WTC11 (cell line): ENCODE results near the gene DNAAF5. TPM values are rescaled to one million over a fixed set of nuclear protein-coding genes. Genes with fewer than 3 reads are reported as not detected.

Experiments used
- ATAC-seq: fragments of 200-7000 bp; cut with Tn5 transposase; 2 replicates; pipeline ENCODE4 v1.10.0; 2021; ENCODE audit warnings: mild to moderate bottlenecking, moderate library complexity
- CTCF ChIA-PET: fragments of 300-600 bp; sonication (Branson Sonifier 250); formaldehyde crosslinking; loops from one replicate; lab custom pipeline; 2021; ENCODE audit warnings: antibody characterized with exemption; lab: Charles Lee
- POLR2A ChIA-PET: fragments of 350-600 bp; sonication (Branson Sonifier 250); formaldehyde crosslinking; loops from one replicate; lab custom pipeline; 2021; ENCODE audit warnings: antibody characterized with exemption; lab: Charles Lee
- DNase-seq: peaks from one replicate; pipeline ENCODE4 v3.0.0; 2021; ENCODE audit warnings: low spot score
- H3K27ac Mint-ChIP-seq: 2 replicates; pipeline ENCODE4 v1.8.0; 2021; ENCODE audit warnings: mixed read lengths
- H3K27me3 Mint-ChIP-seq: 2 replicates; pipeline ENCODE4 v1.8.0; 2021; ENCODE audit warnings: low read depth, mild to moderate bottlenecking, moderate library complexity, mixed read lengths
- H3K36me3 Mint-ChIP-seq: 2 replicates; pipeline ENCODE4 v1.8.0; 2021; ENCODE audit warnings: mixed read lengths
- H3K4me1 Mint-ChIP-seq: 2 replicates; pipeline ENCODE4 v1.8.0; 2022; ENCODE audit warnings: mixed read lengths
- H3K4me3 Mint-ChIP-seq: 2 replicates; pipeline ENCODE4 v1.8.0; 2021; ENCODE audit warnings: mild to moderate bottlenecking, moderate library complexity, mixed read lengths
- H3K9me3 Mint-ChIP-seq: 2 replicates; pipeline ENCODE4 v1.8.0; 2021; ENCODE audit warnings: mixed read lengths
- EMX1 ChIP-seq: fragments of 250-450 bp; sonication (Bioruptor Pico); IDR thresholded peaks from 2 replicates; pipeline ENCODE4 v1.8.0; 2021; ENCODE audit warnings: mild to moderate bottlenecking
- ETV6 ChIP-seq: sonication (generic); formaldehyde crosslinking; IDR thresholded peaks from 2 replicates; pipeline ENCODE4 v1.8.1; 2022; ENCODE audit warnings: mild to moderate bottlenecking, missing genetic modification reagents
- HMGXB4 ChIP-seq: sonication (generic); formaldehyde crosslinking; IDR thresholded peaks from 2 replicates; pipeline ENCODE4 v1.8.1; 2023; ENCODE audit warnings: mild to moderate bottlenecking, moderate library complexity, missing genetic modification reagents
- IRF2 ChIP-seq: sonication (generic); formaldehyde crosslinking; IDR thresholded peaks from 2 replicates; pipeline ENCODE4 v1.8.0; 2022; ENCODE audit warnings: low read depth, missing genetic modification reagents, borderline replicate concordance
- MYBL2 ChIP-seq: sonication (generic); formaldehyde crosslinking; IDR thresholded peaks from 2 replicates; pipeline ENCODE4 v1.8.1; 2023; ENCODE audit warnings: mild to moderate bottlenecking, moderate library complexity, missing genetic modification reagents
- NR2C2 ChIP-seq: sonication (generic); formaldehyde crosslinking; IDR thresholded peaks from 2 replicates; pipeline ENCODE4 v1.8.0; 2022; ENCODE audit warnings: mild to moderate bottlenecking, missing genetic modification reagents
- ZNF423 ChIP-seq: fragments of 250-450 bp; sonication (Bioruptor Pico); IDR thresholded peaks from 2 replicates; pipeline ENCODE4 v2.1.2; 2022; ENCODE audit warnings: mild to moderate bottlenecking, moderate library complexity
- ZNF512 ChIP-seq: sonication (generic); formaldehyde crosslinking; IDR thresholded peaks from 2 replicates; pipeline ENCODE4 v1.8.1; 2022; ENCODE audit warnings: missing genetic modification reagents, borderline replicate concordance
- total RNA-seq: library from RNA; stranded (reverse); gene quantifications from 3 replicates; pipeline ENCODE4 v1.2.3, GENCODE V29; 2021
- TF ChIP-seq, protein P1 (sequence below): fragments of 250-450 bp; sonication (Bioruptor Pico); IDR thresholded peaks from 2 replicates; pipeline ENCODE4 v1.9.0; 2021; ENCODE audit warnings: mild to moderate bottlenecking, borderline replicate concordance
- TF ChIP-seq, protein P2 (sequence below): sonication (generic); formaldehyde crosslinking; IDR thresholded peaks from 2 replicates; pipeline ENCODE4 v1.8.1; 2022; ENCODE audit warnings: mild to moderate bottlenecking, missing genetic modification reagents, moderate library complexity, borderline replicate concordance

DNAAF5 gene
- total RNA-seq, 1 experiment from 2014 or later: 62.2 TPM

DNA sequence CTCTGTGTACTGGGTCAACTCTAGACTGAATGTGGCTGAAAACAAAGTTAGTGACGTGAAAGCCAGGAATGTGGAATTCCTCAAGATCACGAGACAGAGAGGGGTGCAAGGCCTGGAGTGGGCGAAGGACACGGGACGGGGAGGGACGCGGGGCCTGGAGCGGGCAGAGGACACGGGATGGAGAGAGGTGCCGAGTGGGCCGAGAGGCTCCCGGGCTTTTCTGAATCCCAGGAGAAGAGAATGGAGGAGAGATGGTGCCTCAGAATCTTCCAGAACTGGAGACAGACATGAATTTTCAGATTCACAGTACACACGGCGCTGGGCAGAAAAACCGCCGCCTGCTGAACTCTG lies 51.2 kb downstream of the DNAAF5 start:
- POLR2A ChIA-PET: no interaction called here
- H3K27me3 Mint-ChIP-seq: no peaks in the 10 kb centered on the region
- no peak for ATAC-seq
- H3K4me1 Mint-ChIP-seq: no peaks in the 10 kb centered on the region
- no peak overlapping the region for H3K4me3 Mint-ChIP-seq
- 0 out of 2 replicates have a peak overlapping the region, but pooled peaks have one; percentile 47 for H3K27ac Mint-ChIP-seq
- no peak for TF ChIP-seq IRF2
- TF ChIP-seq, all 79 proteins: peak for 0
- no peaks in the 10 kb centered on the region for H3K9me3 Mint-ChIP-seq
- H3K36me3 Mint-ChIP-seq: peaks cover 55% of the 10 kb centered on the region
- CTCF ChIA-PET: interaction anchor here (1.3 kb wide), 1 partner anchor 96 kb away, joined by 5 read pairs; no protein-coding TSS in a partner anchor
- DNase-seq: no peak

- Mint-ChIP-seq H3K27ac (no peak overlapping the region), H3K4me1 (no peaks in the 10 kb centered on the region), H3K27me3 (no peaks in the 10 kb centered on the region), H3K4me3 (no peak overlapping the region), H3K36me3 (peaks cover 60% of the 10 kb centered on the region), H3K9me3 (no peaks in the 10 kb centered on the region)
- CTCF ChIA-PET: interaction anchor here (1.1 kb wide), 1 partner anchor 457 kb away, joined by 3 read pairs; no protein-coding TSS in a partner anchor
- POLR2A ChIA-PET: no interaction called here
- no peak for ATAC-seq
- DNase-seq: no peak
- TF ChIP-seq HMGXB4 (CRISPR knock-in tag): no peak
- TF ChIP-seq NR2C2 (CRISPR knock-in tag): no peak
- TF ChIP-seq, protein P1, sequence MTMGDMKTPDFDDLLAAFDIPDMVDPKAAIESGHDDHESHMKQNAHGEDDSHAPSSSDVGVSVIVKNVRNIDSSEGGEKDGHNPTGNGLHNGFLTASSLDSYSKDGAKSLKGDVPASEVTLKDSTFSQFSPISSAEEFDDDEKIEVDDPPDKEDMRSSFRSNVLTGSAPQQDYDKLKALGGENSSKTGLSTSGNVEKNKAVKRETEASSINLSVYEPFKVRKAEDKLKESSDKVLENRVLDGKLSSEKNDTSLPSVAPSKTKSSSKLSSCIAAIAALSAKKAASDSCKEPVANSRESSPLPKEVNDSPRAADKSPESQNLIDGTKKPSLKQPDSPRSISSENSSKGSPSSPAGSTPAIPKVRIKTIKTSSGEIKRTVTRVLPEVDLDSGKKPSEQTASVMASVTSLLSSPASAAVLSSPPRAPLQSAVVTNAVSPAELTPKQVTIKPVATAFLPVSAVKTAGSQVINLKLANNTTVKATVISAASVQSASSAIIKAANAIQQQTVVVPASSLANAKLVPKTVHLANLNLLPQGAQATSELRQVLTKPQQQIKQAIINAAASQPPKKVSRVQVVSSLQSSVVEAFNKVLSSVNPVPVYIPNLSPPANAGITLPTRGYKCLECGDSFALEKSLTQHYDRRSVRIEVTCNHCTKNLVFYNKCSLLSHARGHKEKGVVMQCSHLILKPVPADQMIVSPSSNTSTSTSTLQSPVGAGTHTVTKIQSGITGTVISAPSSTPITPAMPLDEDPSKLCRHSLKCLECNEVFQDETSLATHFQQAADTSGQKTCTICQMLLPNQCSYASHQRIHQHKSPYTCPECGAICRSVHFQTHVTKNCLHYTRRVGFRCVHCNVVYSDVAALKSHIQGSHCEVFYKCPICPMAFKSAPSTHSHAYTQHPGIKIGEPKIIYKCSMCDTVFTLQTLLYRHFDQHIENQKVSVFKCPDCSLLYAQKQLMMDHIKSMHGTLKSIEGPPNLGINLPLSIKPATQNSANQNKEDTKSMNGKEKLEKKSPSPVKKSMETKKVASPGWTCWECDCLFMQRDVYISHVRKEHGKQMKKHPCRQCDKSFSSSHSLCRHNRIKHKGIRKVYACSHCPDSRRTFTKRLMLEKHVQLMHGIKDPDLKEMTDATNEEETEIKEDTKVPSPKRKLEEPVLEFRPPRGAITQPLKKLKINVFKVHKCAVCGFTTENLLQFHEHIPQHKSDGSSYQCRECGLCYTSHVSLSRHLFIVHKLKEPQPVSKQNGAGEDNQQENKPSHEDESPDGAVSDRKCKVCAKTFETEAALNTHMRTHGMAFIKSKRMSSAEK (CRISPR knock-in tag): no peak
- no peak for TF ChIP-seq ZNF512 (CRISPR knock-in tag)
- TF ChIP-seq ZNF423 (CRISPR knock-in tag): no peak
- TF ChIP-seq ETV6 (CRISPR knock-in tag): no peak
- TF ChIP-seq, protein P2, sequence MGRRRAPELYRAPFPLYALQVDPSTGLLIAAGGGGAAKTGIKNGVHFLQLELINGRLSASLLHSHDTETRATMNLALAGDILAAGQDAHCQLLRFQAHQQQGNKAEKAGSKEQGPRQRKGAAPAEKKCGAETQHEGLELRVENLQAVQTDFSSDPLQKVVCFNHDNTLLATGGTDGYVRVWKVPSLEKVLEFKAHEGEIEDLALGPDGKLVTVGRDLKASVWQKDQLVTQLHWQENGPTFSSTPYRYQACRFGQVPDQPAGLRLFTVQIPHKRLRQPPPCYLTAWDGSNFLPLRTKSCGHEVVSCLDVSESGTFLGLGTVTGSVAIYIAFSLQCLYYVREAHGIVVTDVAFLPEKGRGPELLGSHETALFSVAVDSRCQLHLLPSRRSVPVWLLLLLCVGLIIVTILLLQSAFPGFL (CRISPR knock-in tag): no peak
- TF ChIP-seq MYBL2 (CRISPR knock-in tag): no peak
Observed at GRCh38 chr7:778271-778967, 51.9 kb downstream of the DNAAF5 start.

DNA sequence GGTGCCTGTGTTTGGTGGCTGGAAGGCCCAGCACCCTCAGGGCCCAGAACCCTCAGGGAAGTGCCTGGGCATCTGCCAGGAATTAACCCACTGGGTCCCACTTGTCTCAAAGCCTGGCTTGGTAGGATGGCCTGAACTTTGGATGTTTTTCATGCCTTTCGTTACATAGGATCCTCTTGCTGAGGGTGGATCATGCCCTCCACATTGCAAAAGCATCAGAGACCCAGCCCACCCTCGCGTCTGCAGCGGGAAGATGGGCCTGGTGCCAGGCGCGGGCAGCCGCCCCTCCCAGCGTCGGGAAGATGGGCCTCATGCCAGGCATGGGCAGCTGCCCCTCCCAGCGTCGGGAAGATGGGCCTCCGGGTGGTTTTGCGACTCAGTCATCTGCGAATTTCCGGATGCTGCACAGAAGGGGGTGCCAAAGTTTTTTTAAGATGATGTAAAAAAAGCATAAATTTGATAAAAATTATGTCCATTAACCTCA lies 52.5 kb downstream of the DNAAF5 start:
- Mint-ChIP-seq H3K9me3 (no peaks in the 10 kb centered on the region), H3K36me3 (peaks cover 62% of the 10 kb centered on the region), H3K27me3 (no peaks in the 10 kb centered on the region), H3K4me3 (no peak overlapping the region), H3K27ac (no peak overlapping the region), H3K4me1 (no peaks in the 10 kb centered on the region)
- POLR2A ChIA-PET: no interaction called here
- no peak for ATAC-seq
- no peak for TF ChIP-seq EMX1
- no peak for DNase-seq
- CTCF ChIA-PET: interaction anchor here (1.1 kb wide), 1 partner anchor 457 kb away, joined by 3 read pairs; no protein-coding TSS in a partner anchor
